EH (cell line): ENCODE results near the gene CTXND2.
"Not testable (repeated sequence)": the region's sequence is repeated elsewhere in the genome, so short reads cannot be mapped to it uniquely, and the experiment has no call there.

Experiments
- DNase-seq: peaks from one replicate; pipeline ENCODE4 v3.0.0-alpha.2; 2015; ENCODE audit warnings: low read depth

The CTXND2 gene

GRCh38 chr1:150887018-150887417 lies at the start of gene CTXND2:
TSS of gene CTXND2 (plus strand) at chr1:150887136. CDS start at chr1:150912315, 25,179 bp downstream.
- DNase-seq = no peak

GRCh38 chr1:150840850-150841249 lies 46.1 kb upstream of the CTXND2 start:
- not testable (repeated sequence) for DNase-seq

GRCh38 chr1:150841626-150842025 lies 45.3 kb upstream of the CTXND2 start:
- DNase-seq = no peak

- DNase-seq = no peak
Measured at GRCh38 chr1:150842343-150842742, 44.6 kb upstream of the CTXND2 start.

GRCh38 chr1:150842964-150843363 lies 44.0 kb upstream of the CTXND2 start:
- DNase-seq = no peak

- DNase-seq = no peak
Measured at GRCh38 chr1:150843474-150843873, 43.5 kb upstream of the CTXND2 start.

GRCh38 chr1:150846473-150847146 lies 40.3 kb upstream of the CTXND2 start:
- DNase-seq = no peak

GRCh38 chr1:150850801-150851362 lies 36.1 kb upstream of the CTXND2 start:
- DNase-seq = not testable (repeated sequence)

- DNase-seq = not testable (repeated sequence)
Measured at GRCh38 chr1:150852734-150853133, 34.2 kb upstream of the CTXND2 start.

GRCh38 chr1:150863724-150864123 lies 23.2 kb upstream of the CTXND2 start:
- DNase-seq = no peak

GRCh38 chr1:150864200-150864599 lies 22.7 kb upstream of the CTXND2 start:
- not testable (repeated sequence) for DNase-seq

- no peak for DNase-seq
Measured at GRCh38 chr1:150869683-150870082, 17.3 kb upstream of the CTXND2 start.

GRCh38 chr1:150872572-150872971 lies 14.4 kb upstream of the CTXND2 start:
- DNase-seq = no peak

GRCh38 chr1:150873521-150873920 lies 13.4 kb upstream of the CTXND2 start:
- DNase-seq = no peak

- DNase-seq = no peak
Measured at GRCh38 chr1:150874455-150875196, 12.3 kb upstream of the CTXND2 start.

GRCh38 chr1:150875197-150876118 lies 11.5 kb upstream of the CTXND2 start:
- peak; percentile 28 for DNase-seq

- peak; percentile 65 for DNase-seq
Measured at GRCh38 chr1:150876119-150876454, 10.8 kb upstream of the CTXND2 start.

GRCh38 chr1:150878931-150879330 lies 8.0 kb upstream of the CTXND2 start:
- not testable (repeated sequence) for DNase-seq

GRCh38 chr1:150881331-150882070 lies 5.4 kb upstream of the CTXND2 start:
- DNase-seq = peak; percentile 94

GRCh38 chr1:150883121-150883520 lies 3.8 kb upstream of the CTXND2 start:
- DNase-seq = not testable (repeated sequence)

GRCh38 chr1:150888727-150889126 lies 1.8 kb downstream of the CTXND2 start:
- no peak for DNase-seq
